Measurements from ENCODE around the gene RBM47. TPM values are rescaled to one million over a fixed set of nuclear protein-coding genes. Genes with fewer than 3 reads are reported as not detected.
A peak's percentile ranks its signal among the peaks of the same experiment; 100 is the strongest.
"Not testable (repeated sequence)": the region's sequence is repeated elsewhere in the genome, so short reads cannot be mapped to it uniquely, and the experiment has no call there.

The RBM47 gene
- total RNA-seq, 4 donors from 2014 or later: 200 to 369 (median 323) TPM

- 79 to 83% methylated on average over 5 of the region's 5 CpGs for WGBS, 2 donors
- H3K9me3 ChIP-seq: no peaks in the 10 kb centered on the region
- intact Hi-C loops (cut with DNase I): loop anchor here (10.0 kb wide), 1 partner anchor 73 kb away; no protein-coding TSS in a partner anchor
- H3K36me3 ChIP-seq: no peaks in the 10 kb centered on the region
- no peak for TF ChIP-seq CTCF (IDR thresholded peaks at IDR 0.05)
- TF ChIP-seq POLR2A (IDR thresholded peaks at IDR 0.05): no peak
- no peak overlapping the region for H3K4me3 ChIP-seq (replicated peaks in 1 of 3)
- H3K27me3 ChIP-seq: no peaks in the 10 kb centered on the region
- H3K27ac ChIP-seq: peak overlapping the region in 1 of 3 donors; percentile 97
- H3K4me1 ChIP-seq: peaks cover 15 to 16% of the 10 kb centered on the region in 2 donors
- DNase-seq: no peak
Measured at GRCh38 chr4:40632080-40632479, 2.4 kb upstream of the RBM47 start.

DNA sequence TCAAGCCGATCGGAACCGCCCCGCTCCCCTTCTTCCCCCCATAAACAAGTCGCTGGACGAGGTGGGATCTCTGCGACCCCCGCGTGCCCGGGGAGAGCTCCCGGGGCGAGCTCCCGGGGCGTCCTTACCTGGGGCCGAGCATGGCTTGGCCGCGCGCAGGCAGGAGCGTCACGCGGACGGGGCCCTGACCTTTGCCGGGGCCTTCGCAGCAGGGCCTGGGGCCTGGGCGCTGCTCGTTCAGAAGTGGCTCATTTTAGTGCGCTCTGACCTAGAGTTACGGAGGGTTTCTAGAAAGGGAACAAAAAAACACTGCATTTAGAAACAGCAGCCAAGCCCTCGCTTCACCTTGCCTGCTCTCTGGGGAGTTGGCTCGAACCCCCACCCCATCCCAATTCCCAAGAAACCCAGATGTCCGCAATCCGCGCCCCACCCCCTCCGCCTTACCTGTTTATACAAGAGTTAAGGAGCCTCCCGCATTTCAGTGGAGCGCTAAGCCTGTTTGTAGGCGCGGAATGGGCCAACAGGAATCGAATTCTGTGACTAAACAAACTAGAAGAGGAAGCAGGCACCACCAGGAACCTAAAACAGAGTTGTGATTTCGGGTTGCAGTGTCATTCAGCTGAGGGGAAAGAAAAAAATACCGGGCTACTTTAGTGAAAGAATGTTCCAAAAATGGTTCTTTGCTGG is 814 bp upstream of the RBM47 start:
- intact Hi-C loops (cut with DNase I): loop anchor here (10.0 kb wide), 1 partner anchor 74 kb away; no protein-coding TSS in a partner anchor
- H3K27me3 ChIP-seq: no peaks in the 10 kb centered on the region
- no peak for TF ChIP-seq CTCF (IDR thresholded peaks at IDR 0.05)
- TF ChIP-seq POLR2A (IDR thresholded peaks at IDR 0.05): peak in 1 of 2 donors; percentile 58
- H3K4me3 ChIP-seq (replicated peaks in 1 of 3): peak overlapping the region; percentile 59 to 83 (median 63)
- peaks cover 17 to 20% of the 10 kb centered on the region in 2 donors for H3K4me1 ChIP-seq
- peak overlapping the region; percentile 95 to 97 (median 97) for H3K27ac ChIP-seq
- H3K9me3 ChIP-seq: no peaks in the 10 kb centered on the region
- DNase-seq: peak; percentile 95 to 96
- no peaks in the 10 kb centered on the region for H3K36me3 ChIP-seq
- 20 to 30% methylated on average over 15 to 19 of the region's 41 CpGs for WGBS, 2 donors

DNA sequence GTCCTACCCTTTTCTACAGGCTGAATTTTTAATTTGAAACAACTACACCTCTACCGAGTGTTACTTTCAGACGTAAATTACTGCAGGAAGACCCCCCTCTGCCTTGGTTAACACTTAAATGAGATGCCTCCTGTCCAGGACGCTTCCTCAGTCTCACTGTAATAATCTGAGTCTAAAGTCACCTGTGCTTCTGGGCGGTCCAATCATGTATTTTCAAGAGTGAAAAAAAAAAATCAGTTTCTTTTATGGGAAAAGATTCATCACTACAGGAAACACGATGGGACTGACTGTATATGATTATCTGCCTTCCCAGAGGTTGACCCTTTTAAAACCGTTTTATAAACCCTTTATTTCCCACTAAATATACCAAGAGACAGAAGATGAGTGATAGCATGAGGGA is 776 bp downstream of the RBM47 start:
- 6 to 13% methylated on average over 6 of the region's 6 CpGs for WGBS, 2 donors
- peak overlapping the region; percentile 95 to 97 (median 97) for H3K27ac ChIP-seq
- intact Hi-C loops (cut with DNase I): loop anchor here (10.0 kb wide), 1 partner anchor 64 kb away; no protein-coding TSS in a partner anchor
- DNase-seq: no peak
- H3K9me3 ChIP-seq: no peaks in the 10 kb centered on the region
- H3K27me3 ChIP-seq: no peaks in the 10 kb centered on the region
- H3K4me1 ChIP-seq: peaks cover 20 to 27% of the 10 kb centered on the region in 2 donors
- H3K4me3 ChIP-seq (replicated peaks in 1 of 3): peak overlapping the region; percentile 59 to 83 (median 63)
- TF ChIP-seq CTCF (IDR thresholded peaks at IDR 0.05) (no peak), POLR2A (IDR thresholded peaks at IDR 0.05) (no peak)
- H3K36me3 ChIP-seq: no peaks in the 10 kb centered on the region

DNA sequence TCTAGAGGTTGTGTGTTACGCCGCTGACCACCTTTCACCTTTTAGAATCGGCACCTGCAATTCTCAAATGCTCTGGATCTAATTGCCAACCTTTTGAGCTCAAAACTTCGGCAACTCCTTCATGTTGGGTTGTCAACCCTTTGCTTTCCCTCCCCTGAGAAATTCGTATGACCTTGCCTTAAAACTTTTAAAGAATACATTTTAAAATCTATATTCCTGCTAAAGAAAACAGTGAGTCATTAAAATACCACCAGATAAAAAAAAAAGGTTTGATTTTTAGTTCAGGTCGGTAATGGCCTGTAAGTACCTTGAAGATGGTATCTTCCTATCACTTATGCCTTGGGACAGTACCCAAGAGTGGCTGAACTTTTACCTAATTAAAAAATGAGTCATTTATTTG is 1.3 kb downstream of the RBM47 start:
- Histone ChIP-seq H3K4me1 (peaks cover 20 to 27% of the 10 kb centered on the region in 2 donors), H3K4me3 (replicated peaks in 1 of 3) (peak overlapping the region in 2 of 3 donors; percentile 63 to 83), H3K27ac (peak overlapping the region; percentile 95 to 97 (median 97))
- not testable (repeated sequence) for H3K27me3 ChIP-seq, DNase-seq, H3K36me3 ChIP-seq, H3K9me3 ChIP-seq
- 20 to 23% methylated on average over 6 of the region's 6 CpGs for WGBS, 2 donors
- intact Hi-C loops (cut with DNase I): loop anchor here (10.0 kb wide), 1 partner anchor 64 kb away; no protein-coding TSS in a partner anchor

GRCh38 chr4:40627540-40627939 is 2.1 kb downstream of the RBM47 start:
- Histone ChIP-seq H3K27ac (peak overlapping the region; percentile 95 to 97 (median 97)), H3K4me3 (replicated peaks in 1 of 3) (peak overlapping the region; percentile 21 to 83 (median 63)), H3K9me3 (no peaks in the 10 kb centered on the region), H3K4me1 (peaks cover 20 to 27% of the 10 kb centered on the region in 2 donors), H3K36me3 (no peaks in the 10 kb centered on the region), H3K27me3 (no peaks in the 10 kb centered on the region)
- DNase-seq: no peak
- TF ChIP-seq CTCF (IDR thresholded peaks at IDR 0.05): no peak
- no peak for TF ChIP-seq POLR2A (IDR thresholded peaks at IDR 0.05)
- WGBS, 2 donors: 33 to 41% methylated on average over 1 of the region's 1 CpG
- intact Hi-C loops (cut with DNase I): loop anchor here (10.0 kb wide), 1 partner anchor 63 kb away; no protein-coding TSS in a partner anchor

Measured in thyroid gland (tissue), 4 donors.